Right ventricle myocardium inferior (tissue), 1 donor: Measurements from ENCODE around the gene OR7G1. TPM values are rescaled to one million over a fixed set of nuclear protein-coding genes. Genes with fewer than 3 reads are reported as not detected.
"Not testable (repeated sequence)": the region's sequence is repeated elsewhere in the genome, so short reads cannot be mapped to it uniquely, and the experiment has no call there.

Experiments
- ATAC-seq: fragments of 200-7000 bp; cut with Tn5 transposase; one replicate; pipeline ENCODE4 v1.9.1; 2020; ENCODE audit warnings: mild to moderate bottlenecking, moderate library complexity
- DNase-seq: peaks from one replicate; pipeline ENCODE4 v3.0.0; 2021; ENCODE audit errors: missing footprints
- intact Hi-C: fragments of 100-400 bp; cut with DNase I; formaldehyde crosslinking; loops from one replicate; pipeline ENCODE4 v1.11.0; 2022
- total RNA-seq: library from RNA; stranded (reverse); fragmentation: NEBNext Ultra II Directional; extraction: Animal tissue kit (Norgen Biotek cat#: 25700); gene quantifications from one replicate; pipeline ENCODE4 v1.2.1, GENCODE V29; 2021
- donor health status: DM: no; HTN: yes; CAD: no; lungs with severe emphysema.

OR7G1 gene
- total RNA-seq, 1 donor from 2014 or later: not detected

GRCh38 chr19:9109959-9110358, 5.6 kb downstream of the OR7G1 start:
- DNase-seq (no peak), ATAC-seq (no peak)
- intact Hi-C loops: no loop called here

GRCh38 chr19:9107375-9107774, 8.2 kb downstream of the OR7G1 start, which contains the start of gene OR7G2:
TSS of gene OR7G2 (minus strand) at chr19:9107475. CDS start at chr19:9103243, 4,232 bp downstream.
- no peak for DNase-seq
- ATAC-seq: no peak
- intact Hi-C loops: no loop called here

- no peak for DNase-seq
- intact Hi-C loops: no loop called here
- no peak for ATAC-seq
Observed at GRCh38 chr19:9086761-9087160, 28.8 kb downstream of the OR7G1 start, which contains the start of gene OR1M1. TSS of gene OR1M1 (plus strand) at chr19:9087061. CDS start at chr19:9093245, 6,184 bp downstream.

GRCh38 chr19:9078651-9079050, 36.9 kb downstream of the OR7G1 start:
- intact Hi-C loops: no loop called here
- DNase-seq: no peak
- ATAC-seq: no peak

- ATAC-seq: no peak
- DNase-seq: no peak
- intact Hi-C loops: no loop called here
Observed at GRCh38 chr19:9076901-9077300, 38.7 kb downstream of the OR7G1 start.

- ATAC-seq (peak; percentile 86), DNase-seq (peak; percentile 71)
- intact Hi-C loops: no loop called here
Observed at GRCh38 chr19:9075064-9075949, 40.3 kb downstream of the OR7G1 start.

- intact Hi-C loops: no loop called here
- DNase-seq: no peak
- ATAC-seq: no peak
Observed at GRCh38 chr19:9073806-9074205, 41.8 kb downstream of the OR7G1 start.

- intact Hi-C loops, DNase-seq, ATAC-seq: not testable (repeated sequence)
Observed at GRCh38 chr19:9071720-9072119, 43.8 kb downstream of the OR7G1 start.

- intact Hi-C loops: no loop called here
- ATAC-seq: no peak
- no peak for DNase-seq
Observed at GRCh38 chr19:9070066-9070465, 45.5 kb downstream of the OR7G1 start.

GRCh38 chr19:9065457-9066014, 50.0 kb downstream of the OR7G1 start:
- intact Hi-C loops: no loop called here
- ATAC-seq: no peak
- no peak for DNase-seq

Other genes with a start within 250 kb of the OR7G1 start
- gene MUC16, start 105.4 kb downstream of the OR7G1 start, total RNA-seq: 0.05 TPM
- not detected for gene OR1M1, start 28.7 kb downstream of the OR7G1 start, total RNA-seq
- not detected for gene OR7G2, start 8.3 kb downstream of the OR7G1 start, total RNA-seq
- not detected for gene OR7G3, start 11.2 kb upstream of the OR7G1 start, total RNA-seq
- gene ZNF317, start 24.6 kb upstream of the OR7G1 start, total RNA-seq: 14.7 TPM
- 0.08 TPM for gene OR7D2, start 63.2 kb upstream of the OR7G1 start, total RNA-seq
- gene OR7D4, start 103.8 kb upstream of the OR7G1 start, total RNA-seq: not detected
- gene OR7E24, start 135.2 kb upstream of the OR7G1 start, total RNA-seq: not detected
- 3.5 TPM for gene ZNF699, start 194.1 kb upstream of the OR7G1 start, total RNA-seq
- 16.6 TPM for gene ZNF559, start 208.4 kb upstream of the OR7G1 start, total RNA-seq
- gene ZNF177, start 247.2 kb upstream of the OR7G1 start, total RNA-seq: 2.3 TPM